G401.6 (cell line): ENCODE results near the gene KRT33B.
"Not testable (repeated sequence)": the region's sequence is repeated elsewhere in the genome, so short reads cannot be mapped to it uniquely, and the experiment has no call there.

ENCODE experiments used
- FAIRE-seq: peaks from 2 replicates; lab custom pipeline; 2012; peaks lifted over from hg19 to GRCh38; lab: Jason Lieb, UNC

KRT33B gene

DNA sequence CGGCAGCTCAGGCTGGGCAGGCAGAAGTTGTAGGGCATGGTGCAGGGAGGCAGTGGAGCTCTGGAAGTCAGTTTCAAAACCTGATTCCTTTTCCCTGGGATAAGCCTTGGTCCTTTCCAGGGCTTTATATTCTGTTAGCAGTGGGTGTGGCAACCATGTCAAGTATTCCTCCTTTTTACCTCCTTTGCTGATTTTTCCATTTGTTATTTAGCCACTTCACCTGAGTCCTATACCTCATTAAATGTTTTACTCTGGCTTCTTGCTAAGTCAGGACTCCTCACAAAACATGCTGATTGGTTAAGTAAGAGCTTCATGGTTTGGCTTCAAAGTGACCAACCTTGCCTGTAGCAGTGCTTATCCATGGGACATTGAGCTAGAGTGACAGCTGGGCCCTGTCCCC lies at the start of gene KRT33B:
KRT33B (minus strand) TSS at position 101 of the 400 bp plus-strand sequence; CDS start at position 38, 63 bp downstream.
- FAIRE-seq: no peak

GRCh38 chr17:41418116-41418860 lies 48.7 kb upstream of the KRT33B start:
- no peak for FAIRE-seq

- no peak for FAIRE-seq
These were observed 48.0 kb upstream of the KRT33B start for GRCh38 chr17:41417576-41418015.

DNA sequence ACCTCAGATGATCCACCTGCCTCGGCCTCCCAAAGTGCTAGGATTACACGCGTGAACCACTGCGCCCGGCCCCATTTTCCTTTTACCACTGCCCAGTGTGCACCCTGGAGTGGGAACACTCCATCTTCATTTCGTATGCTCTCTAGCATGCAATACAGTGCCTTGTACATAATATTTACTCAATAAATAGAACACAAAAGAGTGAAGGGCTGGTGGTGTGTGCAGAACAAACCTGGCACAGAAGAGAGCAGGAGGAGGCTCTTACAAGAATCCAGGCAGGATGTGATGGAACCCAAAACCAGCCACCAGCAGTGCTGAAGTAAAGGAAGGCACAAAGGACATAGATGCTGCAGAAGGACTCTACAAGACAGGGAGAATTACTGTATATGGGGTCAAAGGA lies 47.5 kb upstream of the KRT33B start:
- FAIRE-seq: no peak

- no peak for FAIRE-seq
These were observed 46.9 kb upstream of the KRT33B start for GRCh38 chr17:41416479-41416878.

GRCh38 chr17:41415833-41416335 lies 46.3 kb upstream of the KRT33B start:
- FAIRE-seq: no peak

GRCh38 chr17:41415411-41415810 lies 45.8 kb upstream of the KRT33B start:
- FAIRE-seq: no peak

DNA sequence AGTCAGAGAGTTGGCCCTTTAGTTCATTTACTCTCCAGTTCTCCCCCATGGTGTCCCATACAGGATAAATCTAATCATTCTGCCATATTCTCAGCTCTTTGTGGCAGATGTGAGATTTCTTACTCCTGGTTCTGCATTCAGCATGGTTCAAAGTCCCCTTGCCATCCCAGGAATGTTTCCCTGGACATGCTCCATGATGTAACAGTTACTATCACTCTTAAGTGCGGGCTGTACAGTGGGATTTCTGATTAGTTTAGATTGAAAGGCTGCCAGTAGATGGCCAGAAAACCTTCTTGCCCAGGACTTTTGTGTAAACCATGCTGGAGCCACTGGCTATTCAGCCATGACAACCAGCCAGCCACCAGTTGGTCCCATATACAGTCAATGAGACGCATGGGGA lies 44.4 kb upstream of the KRT33B start:
- FAIRE-seq: no peak

GRCh38 chr17:41413353-41413957 lies 43.8 kb upstream of the KRT33B start:
- FAIRE-seq: no peak

- FAIRE-seq: no peak
These were observed 41.6 kb upstream of the KRT33B start for GRCh38 chr17:41411072-41411840.

GRCh38 chr17:41407226-41407625 lies 37.6 kb upstream of the KRT33B start:
- FAIRE-seq: no peak

DNA sequence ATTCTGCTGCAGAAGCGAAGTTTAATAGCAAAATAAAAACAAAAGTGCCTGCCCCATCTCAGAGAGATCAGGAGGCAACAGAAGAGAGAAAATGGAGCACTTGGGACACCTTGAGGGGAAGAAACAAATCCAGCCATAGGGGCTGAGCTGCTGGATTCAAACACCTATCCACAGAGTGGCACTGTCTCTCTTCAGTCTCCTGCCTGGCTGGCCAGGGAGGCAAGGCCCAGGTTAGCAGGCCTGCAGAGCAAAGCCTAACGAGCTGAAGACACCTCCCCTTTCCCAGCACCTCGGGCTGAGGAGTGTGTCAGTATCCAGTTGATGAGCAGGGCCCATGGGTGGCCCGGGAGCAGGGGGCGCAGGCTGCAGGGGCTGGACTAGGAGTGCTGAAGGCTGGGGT lies 36.6 kb upstream of the KRT33B start:
- no peak for FAIRE-seq

DNA sequence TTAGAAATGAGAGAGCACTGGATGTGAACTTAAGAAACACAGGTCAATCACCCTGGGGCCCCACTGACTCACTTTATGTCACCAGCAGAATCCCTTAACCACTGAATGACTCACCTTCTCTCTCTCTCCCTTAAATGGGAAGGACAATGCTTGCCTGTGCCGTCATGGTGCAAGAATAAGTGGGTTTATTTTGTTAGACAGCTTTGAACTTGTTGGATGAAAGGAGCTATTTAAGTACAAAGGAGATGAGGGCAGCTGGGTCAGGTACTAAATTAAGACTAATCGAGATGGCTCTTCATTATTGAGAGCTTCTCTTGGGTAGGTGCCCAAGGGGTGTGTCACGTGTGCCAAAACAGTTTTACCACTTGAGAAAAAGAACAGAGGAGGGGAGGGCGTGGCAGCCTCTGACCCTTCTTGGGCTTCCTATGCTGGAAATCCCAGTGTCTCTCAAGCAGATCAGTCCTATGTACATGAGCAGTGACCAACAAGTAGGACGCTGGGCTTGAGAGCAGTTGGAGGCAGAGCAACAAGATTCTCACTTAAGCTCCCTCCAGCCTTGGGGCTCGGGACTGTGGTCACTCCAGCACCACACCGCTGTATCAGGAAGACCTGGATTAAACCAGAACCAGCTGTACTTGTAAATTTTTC lies 34.5 kb upstream of the KRT33B start:
- FAIRE-seq: no peak

DNA sequence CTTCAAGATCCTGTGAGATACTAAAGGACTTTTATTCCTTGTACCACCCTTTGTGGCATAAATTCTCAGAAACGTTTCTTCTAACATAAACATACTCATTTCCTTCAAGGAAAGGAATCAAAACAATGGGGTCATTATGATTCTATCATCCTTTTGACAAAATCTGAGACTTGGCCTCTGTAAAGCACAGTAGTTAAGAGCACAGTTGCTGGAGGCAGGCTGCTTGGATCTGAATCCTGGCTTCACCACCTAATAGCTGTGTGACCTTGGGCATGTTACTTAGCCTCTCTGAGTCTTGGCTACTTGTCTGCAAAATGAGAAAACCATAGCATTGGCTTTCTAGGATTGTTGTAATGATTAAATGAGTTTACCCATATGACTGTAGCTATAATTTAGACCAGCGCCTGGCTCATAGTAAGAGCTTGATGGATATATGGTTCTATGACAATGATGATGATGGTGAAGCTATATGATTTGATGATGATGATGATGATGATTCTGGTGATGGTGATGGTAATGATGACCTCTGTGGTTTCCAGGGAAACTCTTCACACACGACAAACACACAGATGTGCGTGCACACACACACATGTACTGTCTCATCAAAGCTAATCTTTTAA lies 33.9 kb upstream of the KRT33B start:
- FAIRE-seq: no peak

GRCh38 chr17:41402161-41402560 lies 32.5 kb upstream of the KRT33B start:
- no peak for FAIRE-seq

GRCh38 chr17:41396996-41397660 lies 27.5 kb upstream of the KRT33B start, which contains the start of gene KRT31:
KRT31 (minus strand) TSS chr17:41397608; CDS start chr17:41397539, 69 bp downstream.
- no peak for FAIRE-seq

DNA sequence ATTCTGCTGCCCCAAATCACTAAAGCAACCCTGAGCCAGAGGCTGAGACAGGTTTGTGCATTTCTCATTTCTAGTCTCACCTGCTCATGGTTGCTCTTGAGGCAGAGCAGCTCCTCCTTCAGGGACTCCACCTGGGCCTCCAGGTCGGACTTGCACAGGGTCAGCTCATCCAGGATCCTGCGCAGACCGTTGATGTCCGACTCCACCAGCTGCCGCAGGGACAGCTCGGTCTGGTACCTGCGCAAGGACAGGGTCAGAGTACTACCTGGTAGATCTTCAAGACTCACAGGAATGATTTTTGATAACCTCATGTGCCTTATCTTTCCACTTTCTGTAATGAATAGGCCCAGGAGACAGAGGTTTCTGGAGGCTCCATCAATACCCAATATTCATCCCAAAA lies 26.7 kb upstream of the KRT33B start:
- FAIRE-seq: no peak

- FAIRE-seq: no peak
These were observed 26.0 kb upstream of the KRT33B start for GRCh38 chr17:41395611-41396010.

GRCh38 chr17:41395044-41395443 lies 25.4 kb upstream of the KRT33B start:
- not testable (repeated sequence) for FAIRE-seq

DNA sequence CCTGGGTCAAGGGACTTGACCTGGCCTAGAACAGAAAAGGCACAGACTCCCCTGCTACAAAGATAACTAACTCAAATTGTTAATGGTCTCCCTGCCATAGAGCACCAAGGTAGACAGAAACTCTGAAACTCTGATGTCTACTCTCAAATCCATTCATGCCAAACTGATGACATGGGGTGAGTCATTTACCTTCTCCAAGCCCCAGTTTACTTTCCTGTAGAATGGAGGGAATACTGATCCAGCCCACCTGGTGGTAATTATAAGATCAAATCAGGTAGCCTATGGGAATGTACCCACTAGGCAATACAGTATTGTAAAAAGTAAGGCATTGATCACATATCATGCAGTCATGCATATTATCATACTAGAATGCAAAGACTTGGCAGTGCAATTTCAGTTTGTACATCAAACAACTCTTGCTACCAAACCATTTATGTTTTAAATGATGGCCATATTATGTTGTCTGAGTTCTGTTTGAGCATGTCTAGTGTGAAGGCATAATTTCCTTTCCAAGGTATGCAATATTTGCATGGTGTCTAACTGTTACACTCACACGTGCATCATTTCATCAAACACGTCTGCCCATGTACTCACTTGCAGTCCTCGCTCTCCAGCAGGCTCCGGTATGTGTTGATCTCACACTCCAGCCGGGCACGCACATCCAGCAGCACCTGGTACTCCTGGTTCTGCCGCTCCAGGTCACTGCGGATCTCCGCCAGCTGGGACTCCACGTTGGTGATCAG lies 24.8 kb upstream of the KRT33B start:
- no peak for FAIRE-seq

DNA sequence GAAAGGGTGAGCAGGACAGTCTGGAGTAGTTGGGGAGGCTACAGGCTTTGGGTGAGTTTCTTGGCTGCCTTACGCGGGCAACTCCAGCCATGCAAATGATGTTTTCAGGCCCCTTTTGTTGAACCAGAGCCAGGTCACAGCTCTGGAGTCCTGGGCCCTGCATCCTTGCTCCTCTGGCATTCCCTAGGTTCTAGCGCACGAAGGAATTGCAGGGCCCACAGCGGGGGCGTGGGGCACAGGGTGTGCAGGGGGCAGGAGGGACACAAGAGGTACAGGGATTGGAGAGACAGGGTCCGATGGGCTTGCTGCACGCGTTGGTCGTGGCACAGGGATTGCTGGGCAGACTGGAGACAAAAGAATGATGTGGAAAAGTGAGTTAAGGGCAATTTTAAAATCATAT lies 24.2 kb upstream of the KRT33B start:
- no peak for FAIRE-seq
